ENCODE data around the gene SLC2A5.
"Not testable (repeated sequence)": the region's sequence is repeated elsewhere in the genome, so short reads cannot be mapped to it uniquely, and the experiment has no call there.

The SLC2A5 gene

GRCh38 chr1:9100471-9101043, 31.1 kb upstream of the SLC2A5 start:
- H3K27ac Mint-ChIP-seq: no peak overlapping the region
- no peaks in the 10 kb centered on the region for H3K9me3 Mint-ChIP-seq
- ATAC-seq (ENCODE audit: low read depth) (no peak), DNase-seq (ENCODE audit: low spot score in 2 of 2) (no peak)
- H3K27me3 Mint-ChIP-seq: no peaks in the 10 kb centered on the region
- H3K4me1 Mint-ChIP-seq: no peaks in the 10 kb centered on the region
- no peak overlapping the region for H3K4me3 Mint-ChIP-seq
- H3K36me3 Mint-ChIP-seq: peaks cover 7% of the 10 kb centered on the region

- DNase-seq (ENCODE audit: low spot score in 2 of 2) (no peak), ATAC-seq (ENCODE audit: low read depth) (no peak)
- Mint-ChIP-seq H3K4me3 (no peak overlapping the region), H3K4me1 (no peaks in the 10 kb centered on the region), H3K27ac (no peak overlapping the region), H3K27me3 (peaks cover 3% of the 10 kb centered on the region), H3K36me3 (peaks cover 7% of the 10 kb centered on the region), H3K9me3 (no peaks in the 10 kb centered on the region)
Observed at GRCh38 chr1:9099555-9099954, 30.1 kb upstream of the SLC2A5 start.

GRCh38 chr1:9097947-9098705, 28.7 kb upstream of the SLC2A5 start:
- Mint-ChIP-seq H3K36me3 (peaks cover 3% of the 10 kb centered on the region), H3K4me1 (no peaks in the 10 kb centered on the region), H3K27me3 (peaks cover 5% of the 10 kb centered on the region), H3K4me3 (no peak overlapping the region), H3K9me3 (no peaks in the 10 kb centered on the region), H3K27ac (no peak overlapping the region)
- ATAC-seq (ENCODE audit: low read depth): no peak
- no peak for DNase-seq (ENCODE audit: low spot score in 2 of 2)

- DNase-seq (ENCODE audit: low spot score in 2 of 2): no peak
- H3K27me3 Mint-ChIP-seq: peaks cover 5% of the 10 kb centered on the region
- ATAC-seq (ENCODE audit: low read depth): no peak
- H3K27ac Mint-ChIP-seq: no peak overlapping the region
- no peak overlapping the region for H3K4me3 Mint-ChIP-seq
- H3K36me3 Mint-ChIP-seq: no peaks in the 10 kb centered on the region
- H3K9me3 Mint-ChIP-seq: no peaks in the 10 kb centered on the region
- no peaks in the 10 kb centered on the region for H3K4me1 Mint-ChIP-seq
Observed at GRCh38 chr1:9095818-9096217, 26.4 kb upstream of the SLC2A5 start.

GRCh38 chr1:9093996-9094595, 24.7 kb upstream of the SLC2A5 start:
- not testable (repeated sequence) for H3K4me3 Mint-ChIP-seq; ATAC-seq (ENCODE audit: low read depth); H3K9me3 Mint-ChIP-seq; H3K27me3 Mint-ChIP-seq; H3K27ac Mint-ChIP-seq; H3K36me3 Mint-ChIP-seq; DNase-seq (ENCODE audit: low spot score in 2 of 2); H3K4me1 Mint-ChIP-seq

GRCh38 chr1:9093581-9093980, 24.1 kb upstream of the SLC2A5 start:
- DNase-seq (ENCODE audit: low spot score in 2 of 2): no peak
- no peak overlapping the region for H3K4me3 Mint-ChIP-seq
- no peaks in the 10 kb centered on the region for H3K36me3 Mint-ChIP-seq
- peaks cover 8% of the 10 kb centered on the region for H3K27me3 Mint-ChIP-seq
- no peak for ATAC-seq (ENCODE audit: low read depth)
- H3K27ac Mint-ChIP-seq: no peak overlapping the region
- no peaks in the 10 kb centered on the region for H3K9me3 Mint-ChIP-seq
- H3K4me1 Mint-ChIP-seq: no peaks in the 10 kb centered on the region

- H3K27ac Mint-ChIP-seq: no peak overlapping the region
- H3K4me3 Mint-ChIP-seq: no peak overlapping the region
- no peaks in the 10 kb centered on the region for H3K9me3 Mint-ChIP-seq
- ATAC-seq (ENCODE audit: low read depth): no peak
- DNase-seq (ENCODE audit: low spot score in 2 of 2): no peak
- no peaks in the 10 kb centered on the region for H3K4me1 Mint-ChIP-seq
- peaks cover 8% of the 10 kb centered on the region for H3K27me3 Mint-ChIP-seq
- H3K36me3 Mint-ChIP-seq: no peaks in the 10 kb centered on the region
Observed at GRCh38 chr1:9093091-9093490, 23.7 kb upstream of the SLC2A5 start.

- no peak overlapping the region for H3K27ac Mint-ChIP-seq
- ATAC-seq (ENCODE audit: low read depth): no peak
Observed at GRCh38 chr1:9088807-9089206, 19.4 kb upstream of the SLC2A5 start.

GRCh38 chr1:9087411-9088125, 18.1 kb upstream of the SLC2A5 start:
- Mint-ChIP-seq H3K27me3 (peaks cover 7% of the 10 kb centered on the region), H3K36me3 (peaks cover 1% of the 10 kb centered on the region), H3K9me3 (no peaks in the 10 kb centered on the region), H3K4me3 (no peak overlapping the region), H3K27ac (no peak overlapping the region), H3K4me1 (peaks cover 2% of the 10 kb centered on the region)
- DNase-seq (ENCODE audit: low spot score in 2 of 2) (no peak), ATAC-seq (ENCODE audit: low read depth) (no peak)

More at GRCh38 chr1:9088807-9089206, 19.4 kb upstream of the SLC2A5 start:
- Mint-ChIP-seq H3K4me1 (no peaks in the 10 kb centered on the region), H3K36me3 (peaks cover 1% of the 10 kb centered on the region), H3K27me3 (peaks cover 7% of the 10 kb centered on the region), H3K9me3 (no peaks in the 10 kb centered on the region), H3K4me3 (no peak overlapping the region)
- no peak for DNase-seq (ENCODE audit: low spot score in 2 of 2)

GRCh38 chr1:9086796-9087195, 17.4 kb upstream of the SLC2A5 start:
- no peak overlapping the region for H3K4me3 Mint-ChIP-seq
- H3K36me3 Mint-ChIP-seq: peaks cover 1% of the 10 kb centered on the region
- DNase-seq (ENCODE audit: low spot score in 2 of 2) (no peak), ATAC-seq (ENCODE audit: low read depth) (no peak)
- peaks cover 7% of the 10 kb centered on the region for H3K27me3 Mint-ChIP-seq
- H3K4me1 Mint-ChIP-seq: peaks cover 5% of the 10 kb centered on the region
- H3K27ac Mint-ChIP-seq: no peak overlapping the region
- no peaks in the 10 kb centered on the region for H3K9me3 Mint-ChIP-seq

GRCh38 chr1:9086045-9086444, 16.6 kb upstream of the SLC2A5 start:
- no peak overlapping the region for H3K4me3 Mint-ChIP-seq
- H3K36me3 Mint-ChIP-seq: peaks cover 1% of the 10 kb centered on the region
- peaks cover 5% of the 10 kb centered on the region for H3K4me1 Mint-ChIP-seq
- no peak overlapping the region for H3K27ac Mint-ChIP-seq
- H3K9me3 Mint-ChIP-seq: no peaks in the 10 kb centered on the region
- no peak for ATAC-seq (ENCODE audit: low read depth)
- peaks cover 11% of the 10 kb centered on the region for H3K27me3 Mint-ChIP-seq
- no peak for DNase-seq (ENCODE audit: low spot score in 2 of 2)

- no peak for DNase-seq (ENCODE audit: low spot score in 2 of 2)
- Mint-ChIP-seq H3K36me3 (peaks cover 3% of the 10 kb centered on the region), H3K27me3 (peaks cover 12% of the 10 kb centered on the region), H3K9me3 (peaks cover 1% of the 10 kb centered on the region), H3K27ac (no peak overlapping the region), H3K4me3 (no peak overlapping the region), H3K4me1 (peaks cover 7% of the 10 kb centered on the region)
- ATAC-seq (ENCODE audit: low read depth): no peak
Observed at GRCh38 chr1:9085306-9085940, 16.0 kb upstream of the SLC2A5 start.

- Mint-ChIP-seq H3K4me1 (peaks cover 10% of the 10 kb centered on the region), H3K4me3 (no peak overlapping the region), H3K27ac (no peak overlapping the region), H3K9me3 (peaks cover 2% of the 10 kb centered on the region), H3K27me3 (peaks cover 15% of the 10 kb centered on the region), H3K36me3 (peaks cover 3% of the 10 kb centered on the region)
- DNase-seq (ENCODE audit: low spot score in 2 of 2) (no peak), ATAC-seq (ENCODE audit: low read depth) (no peak)
Observed at GRCh38 chr1:9084906-9085305, 15.5 kb upstream of the SLC2A5 start.

- Mint-ChIP-seq H3K4me1 (peaks cover 23% of the 10 kb centered on the region), H3K4me3 (no peak overlapping the region), H3K27me3 (peaks cover 15% of the 10 kb centered on the region), H3K36me3 (peaks cover 1% of the 10 kb centered on the region), H3K9me3 (peaks cover 4% of the 10 kb centered on the region), H3K27ac (no peak overlapping the region)
- DNase-seq (ENCODE audit: low spot score in 2 of 2) (no peak), ATAC-seq (ENCODE audit: low read depth) (no peak)
Observed at GRCh38 chr1:9081473-9081872, 12.0 kb upstream of the SLC2A5 start.
